ENCODE results near the gene YPEL3.

YPEL3 gene, protein sequence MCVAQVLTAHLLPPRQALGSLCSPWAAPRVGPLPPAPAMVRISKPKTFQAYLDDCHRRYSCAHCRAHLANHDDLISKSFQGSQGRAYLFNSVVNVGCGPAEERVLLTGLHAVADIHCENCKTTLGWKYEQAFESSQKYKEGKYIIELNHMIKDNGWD

GRCh38 chr16:30096105-30096861, at the start of gene YPEL3:
Gene YPEL3, minus strand, starts transcription at chr16:30096213. Its CDS starts 731 bp downstream, at chr16:30095482.
- peak within 1 kb of the TSS; percentile 52 for H3K27ac ChIP-seq (ENCODE audit: poor library complexity, severe bottlenecking)
- H3K36me3 ChIP-seq (ENCODE audit: low read depth) = no peaks in the 10 kb centered on the region; the same call in 1 of the 2 replicates
- ATAC-seq (ENCODE audit: low read depth) (peak; percentile 62), DNase-seq (ENCODE audit: low spot score) (peak; percentile 86)
- TF ChIP-seq, protein P1, sequence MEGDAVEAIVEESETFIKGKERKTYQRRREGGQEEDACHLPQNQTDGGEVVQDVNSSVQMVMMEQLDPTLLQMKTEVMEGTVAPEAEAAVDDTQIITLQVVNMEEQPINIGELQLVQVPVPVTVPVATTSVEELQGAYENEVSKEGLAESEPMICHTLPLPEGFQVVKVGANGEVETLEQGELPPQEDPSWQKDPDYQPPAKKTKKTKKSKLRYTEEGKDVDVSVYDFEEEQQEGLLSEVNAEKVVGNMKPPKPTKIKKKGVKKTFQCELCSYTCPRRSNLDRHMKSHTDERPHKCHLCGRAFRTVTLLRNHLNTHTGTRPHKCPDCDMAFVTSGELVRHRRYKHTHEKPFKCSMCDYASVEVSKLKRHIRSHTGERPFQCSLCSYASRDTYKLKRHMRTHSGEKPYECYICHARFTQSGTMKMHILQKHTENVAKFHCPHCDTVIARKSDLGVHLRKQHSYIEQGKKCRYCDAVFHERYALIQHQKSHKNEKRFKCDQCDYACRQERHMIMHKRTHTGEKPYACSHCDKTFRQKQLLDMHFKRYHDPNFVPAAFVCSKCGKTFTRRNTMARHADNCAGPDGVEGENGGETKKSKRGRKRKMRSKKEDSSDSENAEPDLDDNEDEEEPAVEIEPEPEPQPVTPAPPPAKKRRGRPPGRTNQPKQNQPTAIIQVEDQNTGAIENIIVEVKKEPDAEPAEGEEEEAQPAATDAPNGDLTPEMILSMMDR (IDR thresholded peaks at IDR 0.05; ENCODE audit: poor library complexity, severe bottlenecking) = no peak
- H3K4me3 ChIP-seq (ENCODE audit: severe bottlenecking) = peak within 1 kb of the TSS; percentile 44
- no peaks in the 10 kb centered on the region for H3K4me1 ChIP-seq (ENCODE audit: insufficient read depth, poor library complexity, severe bottlenecking)
- no peaks in the 10 kb centered on the region for H3K27me3 ChIP-seq (ENCODE audit: insufficient read depth, poor library complexity, severe bottlenecking)
- H3K9me3 ChIP-seq (ENCODE audit: severe bottlenecking) = peaks cover 18% of the 10 kb centered on the region

DNA sequence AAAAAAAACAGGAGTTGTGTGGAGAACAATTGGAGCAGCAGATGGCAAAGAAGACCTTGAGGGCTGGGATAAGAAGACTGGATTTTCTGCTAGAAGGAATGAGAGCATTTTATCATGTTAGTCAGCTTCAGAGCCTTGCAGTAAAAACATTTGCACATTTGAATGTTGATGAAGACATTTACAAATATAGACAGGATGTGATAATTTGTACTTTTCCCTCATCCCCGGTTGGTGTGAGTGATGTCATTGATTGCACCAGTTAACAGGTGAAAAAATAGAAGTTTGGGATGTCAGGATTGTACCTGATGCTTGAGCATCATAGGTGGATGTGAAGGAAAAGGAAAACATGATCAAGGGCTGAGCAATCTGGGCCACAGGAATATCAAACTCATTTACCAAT, 49.6 kb upstream of the YPEL3 start:
- no peak for ATAC-seq (ENCODE audit: low read depth)
- no peak for DNase-seq (ENCODE audit: low spot score)
- Histone ChIP-seq H3K36me3 (ENCODE audit: low read depth) (no peaks in the 10 kb centered on the region), H3K9me3 (ENCODE audit: severe bottlenecking) (peaks cover 6% of the 10 kb centered on the region), H3K4me1 (ENCODE audit: insufficient read depth, poor library complexity, severe bottlenecking) (no peaks in the 10 kb centered on the region), H3K27ac (ENCODE audit: poor library complexity, severe bottlenecking) (no peak overlapping the region), H3K27me3 (ENCODE audit: insufficient read depth, poor library complexity, severe bottlenecking) (no peaks in the 10 kb centered on the region), H3K4me3 (ENCODE audit: severe bottlenecking) (no peak overlapping the region)
- TF ChIP-seq, protein P1 (IDR thresholded peaks at IDR 0.05; ENCODE audit: poor library complexity, severe bottlenecking) = no peak

DNA sequence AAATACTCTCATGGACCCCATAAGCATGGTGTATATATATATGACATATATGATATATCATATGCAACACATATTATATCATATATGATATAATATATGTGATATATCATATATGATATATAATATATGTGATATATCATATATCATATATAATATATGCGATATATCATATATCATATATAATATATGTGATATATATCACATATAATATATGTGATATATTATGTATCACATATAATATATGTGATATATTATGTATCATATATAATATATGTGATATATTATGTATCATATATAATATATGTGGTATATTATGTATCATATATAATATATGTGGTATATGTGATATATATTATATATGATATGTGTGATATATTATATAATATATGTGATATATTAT, 48.9 kb upstream of the YPEL3 start:
- no peaks in the 10 kb centered on the region for H3K4me1 ChIP-seq (ENCODE audit: insufficient read depth, poor library complexity, severe bottlenecking)
- no peaks in the 10 kb centered on the region for H3K36me3 ChIP-seq (ENCODE audit: low read depth)
- no peak overlapping the region for H3K27ac ChIP-seq (ENCODE audit: poor library complexity, severe bottlenecking)
- ATAC-seq (ENCODE audit: low read depth) = no peak
- H3K27me3 ChIP-seq (ENCODE audit: insufficient read depth, poor library complexity, severe bottlenecking) = no peaks in the 10 kb centered on the region
- TF ChIP-seq, protein P1 (IDR thresholded peaks at IDR 0.05; ENCODE audit: poor library complexity, severe bottlenecking) = no peak
- no peak overlapping the region for H3K4me3 ChIP-seq (ENCODE audit: severe bottlenecking)
- H3K9me3 ChIP-seq (ENCODE audit: severe bottlenecking) = peaks cover 6% of the 10 kb centered on the region
- DNase-seq (ENCODE audit: low spot score) = no peak

- ATAC-seq (ENCODE audit: low read depth) (no peak), DNase-seq (ENCODE audit: low spot score) (no peak)
- Histone ChIP-seq H3K27me3 (ENCODE audit: insufficient read depth, poor library complexity, severe bottlenecking) (no peaks in the 10 kb centered on the region), H3K27ac (ENCODE audit: poor library complexity, severe bottlenecking) (no peak overlapping the region), H3K9me3 (ENCODE audit: severe bottlenecking) (peaks cover 2% of the 10 kb centered on the region), H3K4me1 (ENCODE audit: insufficient read depth, poor library complexity, severe bottlenecking) (no peaks in the 10 kb centered on the region), H3K4me3 (ENCODE audit: severe bottlenecking) (no peak overlapping the region), H3K36me3 (ENCODE audit: low read depth) (no peaks in the 10 kb centered on the region)
- TF ChIP-seq, protein P1 (IDR thresholded peaks at IDR 0.05; ENCODE audit: poor library complexity, severe bottlenecking) = no peak
These were observed 48.0 kb upstream of the YPEL3 start for GRCh38 chr16:30144017-30144416.

- Histone ChIP-seq H3K9me3 (ENCODE audit: severe bottlenecking) (no peaks in the 10 kb centered on the region), H3K27ac (ENCODE audit: poor library complexity, severe bottlenecking) (no peak overlapping the region), H3K4me1 (ENCODE audit: insufficient read depth, poor library complexity, severe bottlenecking) (no peaks in the 10 kb centered on the region), H3K27me3 (ENCODE audit: insufficient read depth, poor library complexity, severe bottlenecking) (no peaks in the 10 kb centered on the region), H3K36me3 (ENCODE audit: low read depth) (no peaks in the 10 kb centered on the region), H3K4me3 (ENCODE audit: severe bottlenecking) (no peak overlapping the region)
- TF ChIP-seq, protein P1 (IDR thresholded peaks at IDR 0.05; ENCODE audit: poor library complexity, severe bottlenecking) = peak; percentile 15
- ATAC-seq (ENCODE audit: low read depth) (no peak), DNase-seq (ENCODE audit: low spot score) (no peak)
These were observed 47.3 kb upstream of the YPEL3 start for GRCh38 chr16:30143347-30143702.
